ENCODE measurements around the gene IQGAP2.

The IQGAP2 gene

GRCh38 chr5:76704131-76704663, 301.1 kb downstream of the IQGAP2 start:
- H3K9me2 ChIP-seq (replicated peaks; ENCODE audit: control insufficient read depth, low read length) = no peaks in the 10 kb centered on the region
- H3K27me3 ChIP-seq (ENCODE audit: control insufficient read depth, low read length) = no peaks in the 10 kb centered on the region
- H3K4me1 ChIP-seq (ENCODE audit: control insufficient read depth, low read length) = no peaks in the 10 kb centered on the region
- H3K27ac ChIP-seq (ENCODE audit: low read depth, low read length) = no peak overlapping the region
- no peak overlapping the region for H3K4me2 ChIP-seq (ENCODE audit: low read length)
- H3K4me3 ChIP-seq (ENCODE audit: low read length) = no peak overlapping the region
- no peaks in the 10 kb centered on the region for H3K9me3 ChIP-seq (ENCODE audit: control insufficient read depth, insufficient read depth, low read length)
- H3F3A ChIP-seq (ENCODE audit: control insufficient read depth, insufficient read depth) = no peaks in the 10 kb centered on the region
- H4K20me1 ChIP-seq (ENCODE audit: control insufficient read depth, insufficient read depth, low read depth, low read length) = no peaks in the 10 kb centered on the region
- H3K36me3 ChIP-seq (ENCODE audit: control insufficient read depth, low read length) = peaks cover 16% of the 10 kb centered on the region
- H3K79me2 ChIP-seq (ENCODE audit: control insufficient read depth, low read length) = no peaks in the 10 kb centered on the region
- no peak for TF ChIP-seq EZH2phosphoT487 (IDR thresholded peaks at IDR 0.05; ENCODE audit: borderline replicate concordance, low read length)
- no peak for TF ChIP-seq CTCF (IDR thresholded peaks at IDR 0.05; ENCODE audit: low read depth, low read length, poor library complexity, severe bottlenecking)

- H4K20me1 ChIP-seq (ENCODE audit: control insufficient read depth, insufficient read depth, low read depth, low read length) = no peaks in the 10 kb centered on the region
- H3K9me3 ChIP-seq (ENCODE audit: control insufficient read depth, insufficient read depth, low read length) = no peaks in the 10 kb centered on the region
- no peak overlapping the region for H3K4me2 ChIP-seq (ENCODE audit: low read length)
- H3K4me1 ChIP-seq (ENCODE audit: control insufficient read depth, low read length) = no peaks in the 10 kb centered on the region
- H3K27ac ChIP-seq (ENCODE audit: low read depth, low read length) = no peak overlapping the region
- H3K79me2 ChIP-seq (ENCODE audit: control insufficient read depth, low read length) = no peaks in the 10 kb centered on the region
- no peak overlapping the region for H3K4me3 ChIP-seq (ENCODE audit: low read length)
- no peak for TF ChIP-seq CTCF (IDR thresholded peaks at IDR 0.05; ENCODE audit: low read depth, low read length, poor library complexity, severe bottlenecking)
- TF ChIP-seq EZH2phosphoT487 (IDR thresholded peaks at IDR 0.05; ENCODE audit: borderline replicate concordance, low read length) = no peak
- peaks cover 12% of the 10 kb centered on the region for H3K36me3 ChIP-seq (ENCODE audit: control insufficient read depth, low read length)
- H3F3A ChIP-seq (ENCODE audit: control insufficient read depth, insufficient read depth) = no peaks in the 10 kb centered on the region
- H3K27me3 ChIP-seq (ENCODE audit: control insufficient read depth, low read length) = no peaks in the 10 kb centered on the region
- H3K9me2 ChIP-seq (replicated peaks; ENCODE audit: control insufficient read depth, low read length) = no peaks in the 10 kb centered on the region
These were observed 302.5 kb downstream of the IQGAP2 start for GRCh38 chr5:76705574-76705973.

- Histone ChIP-seq H3K4me2 (ENCODE audit: low read length) (no peak overlapping the region), H3F3A (ENCODE audit: control insufficient read depth, insufficient read depth) (no peaks in the 10 kb centered on the region), H3K79me2 (ENCODE audit: control insufficient read depth, low read length) (no peaks in the 10 kb centered on the region), H3K4me3 (ENCODE audit: low read length) (no peak overlapping the region), H3K27me3 (ENCODE audit: control insufficient read depth, low read length) (no peaks in the 10 kb centered on the region), H3K9me3 (ENCODE audit: control insufficient read depth, insufficient read depth, low read length) (no peaks in the 10 kb centered on the region), H3K27ac (ENCODE audit: low read depth, low read length) (no peak overlapping the region), H4K20me1 (ENCODE audit: control insufficient read depth, insufficient read depth, low read depth, low read length) (no peaks in the 10 kb centered on the region), H3K9me2 (replicated peaks; ENCODE audit: control insufficient read depth, low read length) (no peaks in the 10 kb centered on the region), H3K36me3 (ENCODE audit: control insufficient read depth, low read length) (no peaks in the 10 kb centered on the region; the same call in 1 of the 2 replicates), H3K4me1 (ENCODE audit: control insufficient read depth, low read length) (no peaks in the 10 kb centered on the region)
- TF ChIP-seq EZH2phosphoT487 (IDR thresholded peaks at IDR 0.05; ENCODE audit: borderline replicate concordance, low read length) = no peak
- TF ChIP-seq CTCF (IDR thresholded peaks at IDR 0.05; ENCODE audit: low read depth, low read length, poor library complexity, severe bottlenecking) = no peak
These were observed 306.7 kb downstream of the IQGAP2 start for GRCh38 chr5:76709762-76710161.

Measured in DOHH2 (cell line).